WTC11 (cell line): ENCODE measurements around the gene RBMS2. TPM values are rescaled to one million over a fixed set of nuclear protein-coding genes. Genes with fewer than 3 reads are reported as not detected.

Experiments used
- ATAC-seq: fragments of 200-7000 bp; cut with Tn5 transposase; 2 replicates; pipeline ENCODE4 v1.10.0; 2021; ENCODE audit warnings: mild to moderate bottlenecking, moderate library complexity
- CTCF ChIA-PET: fragments of 300-600 bp; sonication (Branson Sonifier 250); formaldehyde crosslinking; loops from one replicate; lab custom pipeline; 2021; ENCODE audit warnings: antibody characterized with exemption; lab: Charles Lee
- POLR2A ChIA-PET: fragments of 350-600 bp; sonication (Branson Sonifier 250); formaldehyde crosslinking; loops from one replicate; lab custom pipeline; 2021; ENCODE audit warnings: antibody characterized with exemption; lab: Charles Lee
- DNase-seq: peaks from one replicate; pipeline ENCODE4 v3.0.0; 2021; ENCODE audit warnings: low spot score
- H3K27ac Mint-ChIP-seq: 2 replicates; pipeline ENCODE4 v1.8.0; 2021; ENCODE audit warnings: mixed read lengths
- H3K27me3 Mint-ChIP-seq: 2 replicates; pipeline ENCODE4 v1.8.0; 2021; ENCODE audit warnings: low read depth, mild to moderate bottlenecking, moderate library complexity, mixed read lengths
- H3K36me3 Mint-ChIP-seq: 2 replicates; pipeline ENCODE4 v1.8.0; 2021; ENCODE audit warnings: mixed read lengths
- H3K4me1 Mint-ChIP-seq: 2 replicates; pipeline ENCODE4 v1.8.0; 2022; ENCODE audit warnings: mixed read lengths
- H3K4me3 Mint-ChIP-seq: 2 replicates; pipeline ENCODE4 v1.8.0; 2021; ENCODE audit warnings: mild to moderate bottlenecking, moderate library complexity, mixed read lengths
- H3K9me3 Mint-ChIP-seq: 2 replicates; pipeline ENCODE4 v1.8.0; 2021; ENCODE audit warnings: mixed read lengths
- HMGA2 ChIP-seq: fragments of 250-450 bp; sonication (Bioruptor Pico); IDR thresholded peaks from 2 replicates; pipeline ENCODE4 v1.4.0; 2021; ENCODE audit warnings: mild to moderate bottlenecking, moderate library complexity
- SMAD4 ChIP-seq: sonication (generic); formaldehyde crosslinking; IDR thresholded peaks from 2 replicates; pipeline ENCODE4 v1.8.0; 2022; ENCODE audit warnings: mild to moderate bottlenecking, missing genetic modification reagents
- SP1 ChIP-seq: sonication (generic); formaldehyde crosslinking; conservative IDR thresholded peaks from 2 replicates; pipeline ENCODE4 v1.8.1; 2022; ENCODE audit warnings: missing genetic modification reagents
- ZNF138 ChIP-seq: sonication (generic); formaldehyde crosslinking; conservative IDR thresholded peaks from 2 replicates; pipeline ENCODE4 v1.8.1; 2022; ENCODE audit warnings: mild to moderate bottlenecking, moderate library complexity, missing genetic modification reagents
- ZNF263 ChIP-seq: sonication (generic); formaldehyde crosslinking; IDR thresholded peaks from 2 replicates; pipeline ENCODE4 v1.8.1; 2022; ENCODE audit warnings: low read depth, mild to moderate bottlenecking, moderate library complexity, missing genetic modification reagents
- ZNF671 ChIP-seq: fragments of 250-450 bp; sonication (Bioruptor Pico); IDR thresholded peaks from 2 replicates; pipeline ENCODE4 v1.8.0; 2021; ENCODE audit warnings: mild to moderate bottlenecking
- total RNA-seq: library from RNA; stranded (reverse); gene quantifications from 3 replicates; pipeline ENCODE4 v1.2.3, GENCODE V29; 2021
- TF ChIP-seq, protein P1 (sequence below): fragments of 250-450 bp; sonication (Bioruptor Pico); IDR thresholded peaks from 2 replicates; pipeline ENCODE4 v1.8.0; 2021; ENCODE audit warnings: mild to moderate bottlenecking
- TF ChIP-seq, protein P2 (sequence below): sonication (generic); formaldehyde crosslinking; IDR thresholded peaks from 2 replicates; pipeline ENCODE4 v1.8.1; 2022; ENCODE audit warnings: low read depth, mild to moderate bottlenecking, moderate library complexity, missing genetic modification reagents, borderline replicate concordance
- TF ChIP-seq, protein P3 (sequence below): sonication (generic); formaldehyde crosslinking; IDR thresholded peaks from 2 replicates; pipeline ENCODE4 v1.8.0; 2022; ENCODE audit warnings: mild to moderate bottlenecking, missing genetic modification reagents
- TF ChIP-seq, protein P4 (sequence below): sonication (generic); formaldehyde crosslinking; IDR thresholded peaks from 2 replicates; pipeline ENCODE4 v1.8.0; 2022; ENCODE audit warnings: mild to moderate bottlenecking, missing genetic modification reagents
- TF ChIP-seq, protein P5 (sequence below): sonication (generic); formaldehyde crosslinking; IDR thresholded peaks from 2 replicates; pipeline ENCODE4 v1.8.1; 2022; ENCODE audit warnings: mild to moderate bottlenecking, missing genetic modification reagents, moderate library complexity, borderline replicate concordance
- TF ChIP-seq, protein P6 (sequence below): fragments of 200-600 bp; IDR thresholded peaks from 2 replicates; pipeline ENCODE4 v1.8.0; 2022; ENCODE audit warnings: antibody characterized with exemption
- TF ChIP-seq, protein P7 (sequence below): sonication (generic); formaldehyde crosslinking; IDR thresholded peaks from 2 replicates; pipeline ENCODE4 v1.8.1; 2023; ENCODE audit warnings: mild to moderate bottlenecking, missing genetic modification reagents, moderate library complexity

The RBMS2 gene
- total RNA-seq, 1 experiment from 2014 or later, result 16.7 TPM

DNA sequence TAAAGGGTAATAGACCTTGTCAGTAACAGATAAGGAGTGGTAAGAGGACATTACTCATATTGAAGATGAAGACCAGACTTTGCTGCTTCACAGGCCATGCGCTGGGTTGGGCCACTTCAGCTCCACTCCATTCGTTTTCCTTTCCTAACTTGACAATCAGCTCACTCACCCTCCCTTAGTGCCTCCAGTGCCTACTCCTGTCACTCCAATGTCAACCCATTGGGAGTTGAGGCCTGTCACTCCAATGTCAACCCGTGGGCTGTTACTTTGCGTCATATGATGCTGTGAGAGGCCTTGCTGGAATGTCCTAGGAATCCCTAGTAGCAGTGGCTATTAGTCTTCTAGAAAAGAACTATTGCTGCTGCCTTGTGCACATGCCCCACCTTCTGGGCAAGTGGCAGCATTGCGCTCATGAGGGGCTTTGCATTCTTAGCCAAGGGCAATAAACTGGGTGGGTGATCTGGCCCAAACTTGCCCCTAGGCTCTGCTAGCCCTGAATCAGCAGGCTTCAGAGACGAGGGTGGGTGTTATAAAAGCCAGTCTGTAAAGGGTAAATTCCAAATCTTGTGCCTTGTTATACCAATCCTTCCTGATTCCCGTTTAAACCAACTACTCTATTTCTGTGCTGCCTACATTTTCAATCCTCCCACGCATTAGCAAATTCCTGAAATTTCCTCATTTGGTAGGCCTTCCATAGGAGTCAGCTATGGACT is 72.4 kb downstream of the RBMS2 start (continued):
- TF ChIP-seq, protein P1, sequence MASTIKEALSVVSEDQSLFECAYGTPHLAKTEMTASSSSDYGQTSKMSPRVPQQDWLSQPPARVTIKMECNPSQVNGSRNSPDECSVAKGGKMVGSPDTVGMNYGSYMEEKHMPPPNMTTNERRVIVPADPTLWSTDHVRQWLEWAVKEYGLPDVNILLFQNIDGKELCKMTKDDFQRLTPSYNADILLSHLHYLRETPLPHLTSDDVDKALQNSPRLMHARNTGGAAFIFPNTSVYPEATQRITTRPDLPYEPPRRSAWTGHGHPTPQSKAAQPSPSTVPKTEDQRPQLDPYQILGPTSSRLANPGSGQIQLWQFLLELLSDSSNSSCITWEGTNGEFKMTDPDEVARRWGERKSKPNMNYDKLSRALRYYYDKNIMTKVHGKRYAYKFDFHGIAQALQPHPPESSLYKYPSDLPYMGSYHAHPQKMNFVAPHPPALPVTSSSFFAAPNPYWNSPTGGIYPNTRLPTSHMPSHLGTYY (CRISPR knock-in tag), result 0 out of 2 replicates have a peak, but pooled peaks have one; percentile 43

DNA sequence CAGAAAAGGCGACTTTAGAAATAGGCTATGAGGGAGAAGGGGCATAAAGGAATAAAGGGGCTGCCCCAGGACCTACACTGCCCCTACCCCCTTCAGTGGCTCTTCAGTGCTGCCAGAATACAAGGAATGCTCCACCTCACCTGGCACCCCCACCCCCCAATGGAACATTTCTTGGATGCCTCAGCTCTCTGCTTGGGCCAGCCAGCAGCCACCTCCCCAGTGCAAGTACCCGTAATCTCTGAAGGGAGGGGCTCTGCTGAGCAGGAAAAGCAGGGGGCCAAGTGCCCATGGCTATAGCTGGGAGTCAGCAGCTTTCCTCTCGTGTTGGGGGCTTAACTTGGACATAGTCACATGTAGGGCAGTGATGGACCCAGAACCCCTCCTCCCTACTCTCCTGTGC is 75.2 kb downstream of the RBMS2 start:
- ChIA-PET POLR2A (interaction anchor here (0.6 to 1.0 kb wide), 2 partner anchors 40 to 66 kb away, joined by 3 read pairs; no protein-coding TSS in a partner anchor), CTCF (interaction anchor here (0.7 to 2.8 kb wide), 7 partner anchors 10 to 496 kb away, joined by 3 to 24 read pairs (median 6); partner anchors contain the start of gene BAZ2A)
- peaks cover 35% of the 10 kb centered on the region for H3K36me3 Mint-ChIP-seq
- H3K27me3 Mint-ChIP-seq, result no peaks in the 10 kb centered on the region
- TF ChIP-seq, protein P2, sequence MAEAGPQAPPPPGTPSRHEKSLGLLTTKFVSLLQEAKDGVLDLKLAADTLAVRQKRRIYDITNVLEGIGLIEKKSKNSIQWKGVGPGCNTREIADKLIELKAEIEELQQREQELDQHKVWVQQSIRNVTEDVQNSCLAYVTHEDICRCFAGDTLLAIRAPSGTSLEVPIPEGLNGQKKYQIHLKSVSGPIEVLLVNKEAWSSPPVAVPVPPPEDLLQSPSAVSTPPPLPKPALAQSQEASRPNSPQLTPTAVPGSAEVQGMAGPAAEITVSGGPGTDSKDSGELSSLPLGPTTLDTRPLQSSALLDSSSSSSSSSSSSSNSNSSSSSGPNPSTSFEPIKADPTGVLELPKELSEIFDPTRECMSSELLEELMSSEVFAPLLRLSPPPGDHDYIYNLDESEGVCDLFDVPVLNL (CRISPR knock-in tag), result no peak
- TF ChIP-seq ZNF263 (CRISPR knock-in tag), result no peak
- H3K9me3 Mint-ChIP-seq, result no peaks in the 10 kb centered on the region
- H3K4me3 Mint-ChIP-seq, result no peak overlapping the region
- peak overlapping the region; percentile 62 for H3K27ac Mint-ChIP-seq
- H3K4me1 Mint-ChIP-seq, result peaks cover 20% of the 10 kb centered on the region
- ATAC-seq (no peak), DNase-seq (peak; percentile 23)

DNA sequence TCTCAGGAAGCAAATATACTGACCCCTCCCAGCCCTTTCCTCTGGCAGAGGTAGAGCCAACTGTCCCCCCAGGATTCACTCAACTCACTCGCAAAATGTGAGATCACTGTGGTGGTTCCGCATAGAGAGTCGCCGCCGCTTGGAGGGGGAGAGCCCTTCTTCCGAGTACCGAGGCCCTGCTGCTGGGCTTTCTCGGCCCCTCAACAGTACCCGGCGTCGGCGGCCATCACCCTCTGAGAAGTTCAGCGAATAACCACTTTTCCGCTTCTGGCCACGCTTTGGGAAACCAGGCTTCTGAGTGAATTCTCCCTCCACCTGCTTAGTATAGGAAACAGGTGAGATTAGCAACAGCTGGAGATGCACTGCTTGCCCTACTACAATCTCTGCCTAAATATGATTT is 77.4 kb downstream of the RBMS2 start:
- peaks cover 58% of the 10 kb centered on the region for H3K36me3 Mint-ChIP-seq
- no peaks in the 10 kb centered on the region; the same call in 1 of the 2 replicates for H3K27me3 Mint-ChIP-seq
- DNase-seq (no peak), ATAC-seq (no peak)
- no peak overlapping the region; the same call in 1 of the 2 replicates for H3K27ac Mint-ChIP-seq
- peaks cover 13% of the 10 kb centered on the region for H3K4me1 Mint-ChIP-seq
- TF ChIP-seq, protein P3, sequence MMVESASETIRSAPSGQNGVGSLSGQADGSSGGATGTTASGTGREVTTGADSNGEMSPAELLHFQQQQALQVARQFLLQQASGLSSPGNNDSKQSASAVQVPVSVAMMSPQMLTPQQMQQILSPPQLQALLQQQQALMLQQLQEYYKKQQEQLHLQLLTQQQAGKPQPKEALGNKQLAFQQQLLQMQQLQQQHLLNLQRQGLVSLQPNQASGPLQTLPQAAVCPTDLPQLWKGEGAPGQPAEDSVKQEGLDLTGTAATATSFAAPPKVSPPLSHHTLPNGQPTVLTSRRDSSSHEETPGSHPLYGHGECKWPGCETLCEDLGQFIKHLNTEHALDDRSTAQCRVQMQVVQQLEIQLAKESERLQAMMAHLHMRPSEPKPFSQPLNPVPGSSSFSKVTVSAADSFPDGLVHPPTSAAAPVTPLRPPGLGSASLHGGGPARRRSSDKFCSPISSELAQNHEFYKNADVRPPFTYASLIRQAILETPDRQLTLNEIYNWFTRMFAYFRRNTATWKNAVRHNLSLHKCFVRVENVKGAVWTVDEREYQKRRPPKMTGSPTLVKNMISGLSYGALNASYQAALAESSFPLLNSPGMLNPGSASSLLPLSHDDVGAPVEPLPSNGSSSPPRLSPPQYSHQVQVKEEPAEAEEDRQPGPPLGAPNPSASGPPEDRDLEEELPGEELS, result no peak
- TF ChIP-seq, protein P4, sequence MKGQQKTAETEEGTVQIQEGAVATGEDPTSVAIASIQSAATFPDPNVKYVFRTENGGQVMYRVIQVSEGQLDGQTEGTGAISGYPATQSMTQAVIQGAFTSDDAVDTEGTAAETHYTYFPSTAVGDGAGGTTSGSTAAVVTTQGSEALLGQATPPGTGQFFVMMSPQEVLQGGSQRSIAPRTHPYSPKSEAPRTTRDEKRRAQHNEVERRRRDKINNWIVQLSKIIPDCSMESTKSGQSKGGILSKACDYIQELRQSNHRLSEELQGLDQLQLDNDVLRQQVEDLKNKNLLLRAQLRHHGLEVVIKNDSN (CRISPR knock-in tag), result no peak
- TF ChIP-seq, protein P5, sequence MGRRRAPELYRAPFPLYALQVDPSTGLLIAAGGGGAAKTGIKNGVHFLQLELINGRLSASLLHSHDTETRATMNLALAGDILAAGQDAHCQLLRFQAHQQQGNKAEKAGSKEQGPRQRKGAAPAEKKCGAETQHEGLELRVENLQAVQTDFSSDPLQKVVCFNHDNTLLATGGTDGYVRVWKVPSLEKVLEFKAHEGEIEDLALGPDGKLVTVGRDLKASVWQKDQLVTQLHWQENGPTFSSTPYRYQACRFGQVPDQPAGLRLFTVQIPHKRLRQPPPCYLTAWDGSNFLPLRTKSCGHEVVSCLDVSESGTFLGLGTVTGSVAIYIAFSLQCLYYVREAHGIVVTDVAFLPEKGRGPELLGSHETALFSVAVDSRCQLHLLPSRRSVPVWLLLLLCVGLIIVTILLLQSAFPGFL, result no peak
- TF ChIP-seq, protein P6, sequence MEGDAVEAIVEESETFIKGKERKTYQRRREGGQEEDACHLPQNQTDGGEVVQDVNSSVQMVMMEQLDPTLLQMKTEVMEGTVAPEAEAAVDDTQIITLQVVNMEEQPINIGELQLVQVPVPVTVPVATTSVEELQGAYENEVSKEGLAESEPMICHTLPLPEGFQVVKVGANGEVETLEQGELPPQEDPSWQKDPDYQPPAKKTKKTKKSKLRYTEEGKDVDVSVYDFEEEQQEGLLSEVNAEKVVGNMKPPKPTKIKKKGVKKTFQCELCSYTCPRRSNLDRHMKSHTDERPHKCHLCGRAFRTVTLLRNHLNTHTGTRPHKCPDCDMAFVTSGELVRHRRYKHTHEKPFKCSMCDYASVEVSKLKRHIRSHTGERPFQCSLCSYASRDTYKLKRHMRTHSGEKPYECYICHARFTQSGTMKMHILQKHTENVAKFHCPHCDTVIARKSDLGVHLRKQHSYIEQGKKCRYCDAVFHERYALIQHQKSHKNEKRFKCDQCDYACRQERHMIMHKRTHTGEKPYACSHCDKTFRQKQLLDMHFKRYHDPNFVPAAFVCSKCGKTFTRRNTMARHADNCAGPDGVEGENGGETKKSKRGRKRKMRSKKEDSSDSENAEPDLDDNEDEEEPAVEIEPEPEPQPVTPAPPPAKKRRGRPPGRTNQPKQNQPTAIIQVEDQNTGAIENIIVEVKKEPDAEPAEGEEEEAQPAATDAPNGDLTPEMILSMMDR, result no peak
- TF ChIP-seq, protein P7, sequence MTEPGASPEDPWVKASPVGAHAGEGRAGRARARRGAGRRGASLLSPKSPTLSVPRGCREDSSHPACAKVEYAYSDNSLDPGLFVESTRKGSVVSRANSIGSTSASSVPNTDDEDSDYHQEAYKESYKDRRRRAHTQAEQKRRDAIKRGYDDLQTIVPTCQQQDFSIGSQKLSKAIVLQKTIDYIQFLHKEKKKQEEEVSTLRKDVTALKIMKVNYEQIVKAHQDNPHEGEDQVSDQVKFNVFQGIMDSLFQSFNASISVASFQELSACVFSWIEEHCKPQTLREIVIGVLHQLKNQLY (CRISPR knock-in tag), result no peak
- TF ChIP-seq ZNF138 (CRISPR knock-in tag) (no peak), SP1 (no peak), ZNF671 (no peak), SMAD4 (CRISPR knock-in tag) (no peak), HMGA2 (CRISPR knock-in tag) (no peak)
- ChIA-PET POLR2A (no interaction called here), CTCF (no interaction called here)
- no peak overlapping the region for H3K4me3 Mint-ChIP-seq
- H3K9me3 Mint-ChIP-seq, result no peaks in the 10 kb centered on the region
